Ishikawa (cell line): Measurements from ENCODE around the gene ZNF547.

Experiments
- CEBPB ChIP-seq: IDR thresholded peaks from 2 replicates; pipeline ENCODE4 v1.6.1; 2012
- CREB1 ChIP-seq: IDR thresholded peaks from 2 replicates; pipeline ENCODE4 v1.6.1; 2012; ENCODE audit warnings: low read depth
- EGR1 ChIP-seq: IDR thresholded peaks from 2 replicates; pipeline ENCODE4 v1.6.1; 2012
- EP300 ChIP-seq: IDR thresholded peaks from 2 replicates; pipeline ENCODE4 v1.6.1; 2012; ENCODE audit warnings: borderline replicate concordance
- FOXM1 ChIP-seq: IDR thresholded peaks from 2 replicates; pipeline ENCODE4 v1.6.1; 2012; ENCODE audit warnings: low read depth, borderline replicate concordance
- MAX ChIP-seq: IDR thresholded peaks from 2 replicates; pipeline ENCODE4 v1.6.1; 2012
- NFIC ChIP-seq: IDR thresholded peaks from 2 replicates; pipeline ENCODE4 v1.6.1; 2012
- RAD21 ChIP-seq: IDR thresholded peaks from 2 replicates; pipeline ENCODE4 v1.6.1; 2012; ENCODE audit warnings: low read depth
- REST ChIP-seq: IDR thresholded peaks from 2 replicates; pipeline ENCODE4 v1.6.1; 2012; ENCODE audit warnings: low read depth, mild to moderate bottlenecking
- TAF1 ChIP-seq: IDR thresholded peaks from 2 replicates; pipeline ENCODE4 v1.6.1; 2012; ENCODE audit warnings: low read depth, mild to moderate bottlenecking
- TCF12 ChIP-seq: IDR thresholded peaks from 2 replicates; pipeline ENCODE4 v1.6.1; 2012; ENCODE audit warnings: low read depth
- TEAD4 ChIP-seq: IDR thresholded peaks from 2 replicates; pipeline ENCODE4 v1.6.1; 2012
- USF1 ChIP-seq: IDR thresholded peaks from 2 replicates; pipeline ENCODE4 v1.6.1; 2012
- YY1 ChIP-seq: IDR thresholded peaks from 2 replicates; pipeline ENCODE4 v1.6.1; 2012; ENCODE audit warnings: low read depth
- ZBTB7A ChIP-seq: IDR thresholded peaks from 2 replicates; pipeline ENCODE4 v1.6.1; 2012; ENCODE audit warnings: low read depth

Gene ZNF547

GRCh38 chr19:57327993-57328392 lies 35.4 kb upstream of the ZNF547 start:
- TF ChIP-seq TEAD4 (no peak), MAX (no peak), TCF12 (no peak), TAF1 (no peak)

GRCh38 chr19:57334191-57334590 lies 29.2 kb upstream of the ZNF547 start:
- no peak for TF ChIP-seq ZBTB7A
- TF ChIP-seq EGR1, result no peak
- TF ChIP-seq CEBPB, result no peak
- no peak for TF ChIP-seq REST
- no peak for TF ChIP-seq TCF12
- no peak for TF ChIP-seq USF1
- TF ChIP-seq TAF1, result no peak
- no peak for TF ChIP-seq FOXM1
- TF ChIP-seq EP300, result no peak
- no peak for TF ChIP-seq RAD21

GRCh38 chr19:57338877-57339276 lies 24.5 kb upstream of the ZNF547 start:
- TF ChIP-seq CEBPB (no peak), YY1 (no peak), RAD21 (no peak), REST (no peak), EP300 (no peak), CREB1 (no peak), TAF1 (no peak), USF1 (no peak), NFIC (no peak), EGR1 (no peak), TCF12 (no peak), MAX (no peak), FOXM1 (no peak)

GRCh38 chr19:57342582-57342981 lies 20.8 kb upstream of the ZNF547 start:
- TF ChIP-seq TEAD4 (no peak), CREB1 (no peak), FOXM1 (no peak), TAF1 (no peak), EGR1 (no peak), MAX (no peak), EP300 (no peak), ZBTB7A (no peak), NFIC (no peak), CEBPB (no peak)

- TF ChIP-seq REST, result no peak
- TF ChIP-seq NFIC, result no peak
- no peak for TF ChIP-seq ZBTB7A
- TF ChIP-seq EGR1, result no peak
- no peak for TF ChIP-seq FOXM1
- TF ChIP-seq TEAD4, result no peak
- TF ChIP-seq EP300, result no peak
- no peak for TF ChIP-seq CREB1
- no peak for TF ChIP-seq TCF12
- no peak for TF ChIP-seq YY1
- no peak for TF ChIP-seq CEBPB
- TF ChIP-seq MAX, result no peak
- TF ChIP-seq USF1, result no peak
- no peak for TF ChIP-seq TAF1
- no peak for TF ChIP-seq RAD21
Measured at GRCh38 chr19:57348136-57348535, 15.2 kb upstream of the ZNF547 start.
